ENCODE measurements around the gene ALPI.
A peak's percentile ranks its signal among the peaks of the same experiment; 100 is the strongest.

The ALPI gene

DNA sequence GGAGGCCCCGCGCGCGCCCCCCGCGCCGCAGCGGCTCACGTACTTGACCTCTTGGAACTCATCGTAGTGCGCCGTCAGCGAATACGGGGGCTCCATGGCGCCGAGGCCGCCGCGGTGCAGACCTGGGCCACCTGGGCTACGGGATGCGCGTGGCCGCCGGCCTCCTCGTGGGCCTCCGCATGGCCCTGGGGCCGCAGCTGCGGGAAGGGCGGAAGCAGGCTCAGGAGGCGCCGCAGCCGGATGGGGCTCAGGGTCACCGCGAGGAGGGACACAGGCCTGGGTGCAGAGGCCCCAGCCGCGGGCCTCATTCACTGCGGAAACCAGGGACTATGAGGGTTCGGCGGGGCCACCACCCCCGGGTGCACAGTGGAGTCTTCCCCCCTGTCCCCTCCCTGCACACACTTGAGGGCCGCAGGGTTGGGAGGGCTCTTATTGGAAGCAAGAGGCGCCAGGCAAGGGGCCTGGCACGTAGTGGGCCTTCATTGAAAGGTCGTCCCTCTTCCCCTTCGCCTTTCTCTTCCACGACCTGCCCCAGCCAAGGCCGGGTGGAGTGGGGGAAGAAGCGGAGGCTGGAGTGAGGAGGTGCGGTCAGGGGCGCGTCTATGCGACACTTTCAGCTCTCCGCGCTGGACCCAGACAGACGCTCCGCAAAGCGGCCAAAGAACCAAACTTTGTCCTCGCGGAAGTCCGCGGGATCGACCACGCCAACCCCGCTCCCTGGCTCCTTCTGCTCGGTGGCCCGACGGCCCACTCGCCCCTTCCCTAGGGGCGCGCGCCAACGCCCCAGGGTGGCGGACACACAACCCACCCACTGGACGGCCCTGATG, 30.8 kb downstream of the ALPI start:
- DNase-seq: peak; percentile 12

DNA sequence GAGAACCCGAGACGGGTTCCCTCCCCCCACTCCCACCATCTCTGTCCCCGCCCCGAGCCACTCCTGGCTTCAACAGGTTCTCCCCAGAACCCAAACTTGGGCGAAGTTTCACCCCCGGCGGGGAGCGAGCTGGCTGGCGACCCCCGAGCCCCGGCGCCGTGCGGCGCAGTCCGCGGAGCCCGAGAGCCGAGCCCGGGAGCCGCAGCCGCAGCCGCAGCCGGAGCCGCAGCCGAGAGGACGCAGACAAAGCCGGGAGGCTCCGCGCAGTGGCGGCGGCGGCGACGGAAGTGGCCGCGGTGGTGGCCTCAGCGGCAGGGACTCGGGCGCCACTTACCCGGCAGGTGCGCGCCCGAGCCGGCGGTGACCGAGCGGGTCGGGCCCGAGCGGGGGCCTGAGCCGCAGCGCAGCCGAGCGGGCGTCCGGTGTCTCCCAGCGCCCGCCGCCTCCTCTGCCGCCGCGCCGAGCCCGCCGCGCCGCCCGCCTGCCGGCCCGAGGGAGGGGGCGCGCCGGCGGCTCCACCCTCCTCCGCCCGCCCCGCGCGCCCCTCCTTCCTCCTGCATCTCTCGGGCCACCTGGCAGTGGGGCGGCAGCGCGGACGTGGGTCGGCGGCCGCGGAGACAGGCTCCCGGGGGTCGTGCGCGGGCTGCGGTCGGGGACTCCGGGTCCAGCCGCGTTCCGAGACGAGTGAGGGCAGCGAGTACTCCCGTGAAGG, 31.6 kb downstream of the ALPI start, which contains the start of gene ECEL1:
TSS of gene ECEL1 (minus strand) at position 450 of the 712 bp plus-strand sequence. CDS start 1,181 bp downstream, outside the sequence.
- no peak for DNase-seq

DNA sequence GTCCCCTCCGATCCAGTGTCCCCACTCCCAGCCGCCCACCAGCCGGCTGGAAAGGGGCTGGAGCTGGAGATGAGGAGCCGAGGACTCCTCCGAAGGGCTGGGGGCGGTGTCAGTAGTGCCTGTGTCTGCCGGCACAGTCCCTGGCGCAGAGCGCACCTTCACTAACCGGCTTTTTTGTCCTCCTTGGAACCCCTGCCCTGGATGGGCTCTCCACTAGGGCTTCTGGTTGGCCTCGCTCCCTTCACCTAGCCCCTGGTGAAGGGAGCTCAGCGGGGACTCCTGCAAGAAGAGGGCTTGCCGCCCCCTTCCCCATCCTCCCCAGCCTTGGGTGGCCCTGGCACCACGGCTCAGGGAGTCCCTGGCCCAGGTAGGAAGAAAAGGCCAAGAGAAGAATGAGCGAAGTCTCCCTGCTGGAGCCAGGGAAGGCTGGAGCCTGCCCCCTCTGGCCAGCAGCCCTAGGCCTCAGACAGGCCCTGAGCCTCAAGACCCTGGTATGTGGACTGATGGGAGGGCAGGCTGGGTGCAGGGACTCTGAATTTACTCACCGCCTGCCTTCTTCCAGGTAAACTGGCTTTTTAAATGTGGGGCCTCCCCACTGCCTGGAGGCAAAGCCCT, 32.3 kb downstream of the ALPI start:
- no peak for DNase-seq

DNA sequence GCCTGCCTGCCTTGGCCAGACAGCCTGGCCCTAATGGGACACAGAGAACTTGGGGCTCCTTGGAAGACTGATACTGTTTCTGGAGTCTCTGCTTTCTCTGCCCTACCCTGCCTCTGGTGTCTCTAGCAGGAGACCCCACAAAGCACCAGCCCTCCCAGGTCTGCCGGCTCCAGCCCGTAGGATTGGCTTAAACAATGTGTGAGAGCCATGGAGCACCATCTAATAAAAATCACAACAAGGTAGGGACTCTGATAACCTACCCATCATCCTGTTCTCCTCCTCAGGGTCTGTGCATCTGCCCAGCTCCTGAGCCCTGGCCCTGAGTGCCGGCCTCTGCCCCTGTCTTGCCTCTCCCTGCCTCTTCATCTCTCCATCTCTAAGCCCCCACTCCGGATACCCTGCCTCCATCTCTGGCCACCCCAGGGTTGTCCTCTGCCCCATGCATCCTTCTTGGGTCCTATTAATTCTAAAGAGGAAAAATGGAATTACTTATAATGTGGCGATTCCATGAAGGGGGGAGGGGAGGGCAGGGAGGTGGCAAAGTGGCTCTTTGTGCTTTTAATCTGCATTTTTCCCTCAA, 32.9 kb downstream of the ALPI start:
- DNase-seq: peak; percentile 7

DNA sequence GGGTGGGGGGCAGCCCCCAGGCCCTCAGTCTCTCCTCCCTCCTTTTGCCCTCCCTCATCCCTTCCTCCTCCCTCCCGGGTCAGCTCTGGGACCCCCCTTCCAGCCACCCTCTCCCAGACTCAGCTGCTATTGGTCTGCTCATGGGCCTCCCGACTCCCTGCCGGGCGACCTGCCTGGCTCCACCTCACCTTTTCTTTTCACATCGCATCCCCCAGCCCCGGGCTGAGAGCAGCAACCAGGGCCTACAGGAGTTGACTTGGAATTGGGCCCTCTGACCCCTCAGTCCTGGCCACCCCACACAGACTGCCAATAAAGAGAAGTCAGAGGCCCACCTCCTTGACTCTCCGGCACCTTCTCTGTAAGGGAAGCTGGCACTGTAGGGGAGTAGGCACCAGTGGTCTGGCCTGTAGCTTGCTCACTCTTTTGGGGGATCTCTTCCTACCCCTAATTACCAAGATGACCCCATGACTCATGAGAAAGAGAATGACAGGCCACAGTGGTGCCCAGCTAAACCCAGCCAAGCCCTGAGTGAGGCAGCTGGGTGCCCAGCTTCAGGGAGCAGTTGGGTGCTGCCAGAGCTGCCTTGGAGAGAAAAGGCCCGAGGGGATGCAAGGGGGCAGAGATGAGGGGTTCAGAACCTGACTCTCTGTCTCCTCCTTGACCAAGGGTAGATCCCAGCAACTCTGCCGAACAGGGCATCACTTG, 33.7 kb downstream of the ALPI start:
- peak; percentile 10 for DNase-seq

DNA sequence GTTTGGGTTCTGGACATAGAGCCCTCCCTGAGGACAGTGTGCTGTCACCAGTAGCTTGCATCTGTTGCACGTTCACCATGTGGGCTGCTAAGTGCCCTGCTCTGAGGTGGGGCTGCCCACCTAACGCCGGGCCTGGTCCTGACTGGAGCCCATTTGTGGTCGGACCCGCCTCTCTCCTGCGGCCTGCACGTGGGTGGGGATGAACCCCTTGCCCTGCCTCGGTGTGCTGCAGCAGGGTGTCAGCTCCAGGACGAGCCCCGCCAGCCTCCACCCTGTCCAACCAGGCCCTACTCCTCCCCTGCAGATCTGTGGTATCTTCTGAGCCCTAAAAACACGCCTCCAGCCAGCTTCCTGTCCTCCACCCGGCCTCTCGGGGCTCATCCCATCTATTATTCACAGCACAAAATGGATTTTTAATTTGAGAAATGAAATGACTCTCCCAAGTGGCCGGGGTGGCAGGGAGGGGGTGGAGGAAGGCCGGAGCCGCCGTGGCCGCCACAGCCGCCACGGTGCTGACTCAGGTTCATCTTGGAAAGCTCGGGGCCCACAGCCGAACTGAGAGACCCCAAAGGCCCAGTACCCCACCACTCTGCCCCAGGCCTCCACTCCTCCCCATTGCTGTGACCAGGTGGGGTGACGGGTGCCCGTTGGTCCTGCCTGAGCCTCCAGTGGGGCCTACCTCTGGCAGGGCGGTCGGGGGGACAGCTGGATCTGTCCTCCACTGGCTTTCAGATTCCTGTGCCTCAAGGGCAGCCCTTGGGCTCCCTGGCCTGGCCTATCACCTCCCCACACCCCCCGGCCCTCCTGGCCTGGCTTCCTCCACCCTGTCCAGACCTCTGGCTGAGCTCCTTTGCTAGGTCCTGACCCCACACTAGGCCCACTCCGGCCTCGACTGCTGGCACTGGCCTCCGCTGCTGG, 34.5 kb downstream of the ALPI start:
- peak; percentile 10 for DNase-seq

DNA sequence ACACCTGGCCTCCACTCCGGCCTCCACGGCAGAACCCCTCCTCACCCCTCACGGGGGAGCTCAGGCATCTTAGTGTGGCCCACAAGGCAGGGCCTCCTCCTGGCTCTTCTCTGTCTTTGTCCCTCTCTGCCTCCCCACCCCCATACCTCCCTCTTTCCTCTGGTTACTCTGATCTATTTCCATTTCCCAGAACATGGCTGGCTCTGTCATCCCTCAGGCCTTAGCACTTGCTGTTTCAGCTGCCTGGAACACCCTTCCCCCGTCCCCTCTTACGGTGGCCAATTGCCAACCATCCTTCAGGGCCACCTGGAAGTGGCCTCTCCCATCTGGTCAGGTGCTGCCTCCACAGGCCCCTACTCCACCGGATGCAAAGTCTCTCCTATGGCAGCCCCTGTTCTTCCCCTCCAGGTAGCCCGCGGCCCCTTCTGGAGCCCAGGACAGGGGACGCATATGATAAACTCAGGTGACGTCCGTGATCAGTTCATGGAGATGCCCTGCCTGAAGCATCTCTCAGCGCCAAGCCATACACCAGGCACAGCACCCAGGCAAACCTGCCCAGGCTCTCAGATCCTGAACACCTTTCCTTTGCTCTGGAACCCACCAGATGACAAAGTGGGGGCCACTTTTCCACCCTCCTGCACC, 35.3 kb downstream of the ALPI start:
- DNase-seq: peak; percentile 15

DNA sequence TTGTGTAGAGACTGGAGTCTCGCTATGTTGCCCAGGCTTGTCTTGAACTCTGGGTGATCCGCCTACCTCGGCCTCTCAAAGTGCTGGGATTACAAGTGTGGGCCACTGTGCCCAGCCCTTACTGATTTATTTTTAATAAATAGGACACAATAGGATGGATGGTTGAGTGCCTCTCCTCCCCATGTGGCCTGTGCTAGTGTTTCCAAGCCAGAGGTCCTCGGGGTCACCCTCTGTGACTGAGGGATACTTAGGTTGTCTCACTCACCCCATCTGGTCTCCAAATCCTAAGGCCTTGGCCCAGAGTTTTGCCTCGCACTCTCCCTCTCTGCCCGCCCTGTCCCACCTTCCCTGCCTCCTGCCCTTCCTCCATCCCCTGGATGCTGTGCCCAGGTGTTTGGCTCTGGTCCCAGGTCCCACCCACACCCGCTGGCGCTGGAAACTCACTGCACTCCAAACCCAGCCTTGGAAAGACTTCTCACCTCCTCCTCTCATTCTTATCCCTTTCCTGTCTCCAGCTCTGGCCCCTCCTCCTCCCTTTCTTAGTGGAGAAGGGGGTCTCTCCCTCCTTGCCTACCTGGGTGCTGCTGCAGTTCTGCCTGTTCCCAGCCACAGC, 36.4 kb downstream of the ALPI start:
- no peak for DNase-seq

DNA sequence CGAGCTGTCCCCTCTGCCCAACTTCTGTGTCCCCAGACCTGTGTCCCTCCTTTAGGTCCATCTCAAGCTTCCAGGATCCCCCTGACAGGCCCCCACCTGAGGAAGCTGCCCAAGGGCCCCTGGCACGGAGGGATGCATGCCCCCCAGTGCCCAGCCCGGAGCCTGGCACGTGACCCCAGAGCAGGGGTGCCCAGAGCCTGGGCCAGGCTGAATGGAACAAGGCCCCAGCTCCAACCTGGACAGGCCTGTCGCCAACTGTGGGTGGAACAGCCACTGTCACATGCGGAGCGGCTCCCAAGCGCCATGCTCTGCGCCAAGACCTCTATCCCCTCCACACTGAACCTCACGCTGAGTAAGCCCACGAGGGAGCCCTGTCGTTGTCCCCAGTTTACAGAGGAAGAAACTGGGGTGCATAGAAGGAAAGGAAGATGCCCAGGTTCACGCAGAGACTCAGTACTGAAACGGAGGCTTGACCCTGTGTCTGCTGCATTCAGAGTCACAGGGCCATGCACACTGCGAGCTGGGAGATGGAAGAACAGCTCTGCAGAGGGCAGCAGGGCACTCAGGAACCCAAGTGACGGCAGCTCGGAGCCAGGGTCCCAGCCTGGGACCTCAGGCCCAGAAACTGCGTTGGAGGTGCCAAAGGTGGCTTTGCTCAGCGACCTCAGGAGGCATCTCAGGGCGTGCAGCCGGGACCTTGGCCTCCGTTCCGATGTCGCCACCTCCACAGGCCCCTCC, 37.2 kb downstream of the ALPI start:
- DNase-seq: no peak

DNA sequence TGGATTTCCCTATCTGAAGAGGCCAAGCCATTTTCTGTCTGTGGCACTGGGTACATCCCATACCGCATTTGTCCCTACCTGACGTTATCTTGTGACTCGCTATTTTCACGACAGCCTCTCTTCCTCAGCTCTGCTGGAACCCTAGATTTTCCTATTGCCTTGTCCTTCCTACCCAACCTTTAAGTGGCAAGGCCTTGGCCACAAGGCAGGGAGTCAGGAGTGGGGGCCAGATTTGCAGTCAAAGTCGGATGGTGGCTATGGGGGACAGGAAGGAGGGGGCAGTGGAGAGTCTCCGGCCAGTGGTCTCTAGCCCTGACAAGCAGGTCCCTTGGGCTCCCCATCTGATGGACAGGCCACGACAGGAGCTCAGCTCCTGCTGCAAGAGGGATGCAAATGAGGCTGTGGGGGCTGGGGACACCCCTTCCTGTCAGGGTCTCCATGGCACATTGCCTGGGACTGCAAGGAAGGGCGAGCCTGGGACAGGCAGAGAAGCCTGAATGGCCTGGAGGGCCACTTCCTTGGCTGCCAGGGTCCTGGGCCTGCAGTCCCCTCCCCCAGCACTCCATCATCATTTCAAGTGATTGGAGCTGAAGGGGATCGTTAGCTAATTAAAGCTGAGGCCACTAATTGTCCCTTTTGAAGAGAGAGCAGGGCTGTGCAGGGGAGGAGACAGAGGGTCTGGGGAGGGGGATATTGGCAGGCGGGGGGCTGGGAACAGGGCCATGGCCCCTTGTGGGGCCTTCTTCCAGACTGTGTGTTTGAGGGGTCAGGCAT, 37.9 kb downstream of the ALPI start:
- no peak for DNase-seq

DNA sequence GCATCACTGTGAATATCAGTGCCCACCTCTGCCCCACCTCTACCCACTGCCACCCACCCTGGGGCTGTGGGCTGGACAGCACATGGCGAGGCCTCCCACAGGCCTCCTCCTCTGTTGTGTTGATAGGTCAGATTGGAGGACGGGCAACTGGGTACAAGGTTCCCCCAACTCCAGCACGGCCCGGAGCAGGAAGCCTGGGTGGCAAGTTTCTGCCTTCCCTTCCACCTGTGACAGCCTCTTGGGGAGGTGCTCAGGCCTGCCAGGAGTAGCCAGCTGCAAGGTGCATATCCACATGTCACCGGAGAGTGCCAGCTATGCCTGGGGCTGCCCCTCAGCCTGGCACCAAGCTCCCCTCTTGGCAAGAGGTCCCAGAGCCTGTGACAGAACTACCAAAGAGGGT, 38.6 kb downstream of the ALPI start:
- DNase-seq: no peak

DNA sequence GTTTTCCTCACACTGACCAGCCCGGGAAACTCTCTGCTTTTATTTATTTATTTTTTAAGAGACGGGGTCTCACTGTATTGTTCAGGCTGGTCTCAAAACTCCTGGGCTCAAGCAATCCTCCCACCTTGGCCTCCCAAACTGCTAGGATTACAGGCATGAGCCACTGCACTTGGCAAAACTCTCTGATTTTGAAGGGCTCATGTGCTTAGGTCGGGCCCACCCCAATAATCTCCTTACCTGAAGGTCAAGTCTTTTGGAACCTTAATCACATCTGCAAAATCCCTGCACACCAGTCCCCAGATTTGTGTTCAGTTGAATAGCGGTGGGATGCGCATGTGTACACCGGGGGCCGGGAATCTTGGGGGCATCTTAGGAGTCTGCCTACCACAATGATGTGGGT, 39.3 kb downstream of the ALPI start:
- no peak for DNase-seq

DNA sequence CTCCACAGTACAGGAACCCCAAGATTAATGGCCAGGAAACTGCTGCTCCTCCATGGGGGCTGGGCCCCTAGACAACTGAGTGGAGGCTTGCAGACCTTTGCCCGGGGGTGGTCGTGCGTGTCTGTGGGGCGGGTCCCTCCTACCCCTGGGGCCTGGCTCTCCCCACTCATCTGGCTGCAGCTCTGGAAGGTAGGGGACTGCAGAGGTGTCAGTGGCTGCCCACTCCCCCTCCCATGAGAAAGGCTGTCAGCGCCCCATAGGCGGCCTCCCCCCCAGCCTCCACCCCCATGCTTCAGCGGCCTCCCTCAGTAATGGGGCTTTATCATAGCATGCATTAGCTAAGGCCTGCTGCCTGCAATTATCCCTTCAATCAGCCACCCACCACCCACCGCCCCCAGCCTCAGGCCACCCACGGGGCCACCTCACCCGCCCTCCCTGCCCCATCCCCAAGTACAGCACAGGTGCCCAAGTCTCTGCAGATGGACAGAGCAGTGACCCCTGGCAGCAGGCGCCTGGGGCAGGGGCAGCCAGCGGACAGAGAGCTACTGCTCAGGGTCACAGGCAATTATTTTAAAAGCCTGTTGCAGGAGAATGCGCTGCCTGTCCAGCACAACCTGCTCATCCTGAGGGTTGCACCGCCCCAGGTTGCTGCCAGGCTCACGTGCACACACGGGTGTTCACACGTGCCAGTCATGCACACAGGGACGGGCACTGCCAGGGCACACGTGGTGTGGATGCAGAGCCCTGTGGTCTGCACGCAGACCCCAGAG, 40.7 kb downstream of the ALPI start:
- no peak for DNase-seq

DNA sequence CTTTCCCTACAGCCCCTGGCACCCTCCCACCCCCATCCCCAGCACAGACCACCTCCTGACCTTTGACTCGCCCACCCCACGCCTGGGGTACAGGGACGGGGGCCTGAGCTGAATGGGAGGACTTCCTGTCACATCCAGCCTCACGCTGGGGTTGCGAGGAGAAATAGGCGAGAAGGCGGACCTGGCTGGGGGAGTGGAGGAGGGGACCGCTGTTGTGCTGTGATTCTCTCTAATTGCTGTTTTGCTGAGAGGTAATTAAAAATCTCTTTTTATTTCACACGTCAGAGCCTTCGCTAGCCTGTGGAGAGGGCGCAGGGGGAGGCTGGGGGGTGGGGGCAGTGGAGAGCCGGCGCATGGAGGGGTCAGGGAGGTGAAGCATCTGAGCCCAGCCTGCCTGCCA, 41.4 kb downstream of the ALPI start:
- no peak for DNase-seq

DNA sequence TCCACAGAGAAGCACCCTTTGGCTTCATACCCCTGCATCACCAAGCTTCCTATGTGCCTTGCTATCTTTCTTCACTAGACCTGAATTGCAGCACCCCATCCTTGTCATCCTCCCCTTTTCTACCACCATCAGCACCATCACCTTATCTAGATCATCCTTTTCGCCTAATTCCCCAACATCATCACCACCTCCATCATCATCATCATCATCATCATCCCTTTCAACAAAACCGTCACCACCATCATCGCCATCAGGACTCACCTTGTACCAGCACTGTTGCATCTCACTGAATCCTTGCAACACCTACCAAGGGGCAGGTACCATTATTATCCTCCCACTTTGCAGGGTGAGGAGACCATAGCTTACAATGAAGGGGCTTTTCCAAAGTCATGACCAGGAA, 42.5 kb downstream of the ALPI start:
- no peak for DNase-seq

DNA sequence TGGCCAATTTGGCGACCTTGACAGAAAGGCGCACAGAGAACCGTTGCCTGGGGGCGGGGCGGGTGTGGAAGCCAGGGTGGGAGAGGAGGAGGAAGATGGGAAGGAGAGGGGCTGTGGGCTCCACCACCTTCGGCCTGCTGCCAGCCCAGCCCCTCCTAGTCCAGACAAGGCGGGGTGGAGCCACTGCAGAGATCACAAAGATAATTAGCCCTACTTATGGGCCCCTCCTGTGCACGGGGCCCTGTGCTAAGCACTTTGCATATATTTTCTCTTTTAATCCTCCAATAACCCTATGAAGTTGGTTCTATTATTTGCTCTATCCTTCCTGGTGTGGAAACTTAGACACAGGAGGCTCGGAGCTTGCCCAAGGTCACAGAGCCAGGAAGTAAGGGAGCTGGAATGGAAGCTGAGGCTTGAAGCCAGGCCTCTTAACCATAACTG, 45.4 kb downstream of the ALPI start:
- no peak for DNase-seq

DNA sequence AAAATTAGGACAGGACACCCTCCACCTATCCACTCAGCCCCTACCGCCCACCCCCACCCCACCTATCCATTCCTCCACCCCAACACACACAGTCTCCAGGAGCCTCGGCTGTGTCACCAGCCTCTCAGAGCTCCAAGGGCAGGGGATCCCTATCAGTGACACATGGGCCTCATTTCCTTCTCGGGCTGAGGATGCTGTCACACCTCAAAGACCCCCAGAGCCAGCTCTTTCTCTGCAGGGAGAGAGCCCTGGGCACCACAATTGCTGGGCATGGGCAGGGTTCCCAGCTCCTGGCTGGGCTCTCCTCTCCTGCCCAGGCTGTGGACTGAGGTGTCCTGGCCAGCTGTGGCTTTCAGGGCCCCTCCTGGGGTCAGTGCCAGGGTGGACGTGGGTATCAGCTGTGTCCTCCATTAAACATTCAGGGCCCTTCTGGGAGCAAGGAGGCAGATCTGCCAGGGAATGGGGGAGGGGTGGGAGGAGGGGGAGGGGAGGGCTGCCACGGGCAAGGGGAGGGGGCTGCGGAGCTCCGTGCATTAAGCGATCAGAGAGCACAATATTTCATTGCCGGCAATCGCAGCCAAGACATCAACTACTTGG, 45.9 kb downstream of the ALPI start:
- no peak for DNase-seq

DNA sequence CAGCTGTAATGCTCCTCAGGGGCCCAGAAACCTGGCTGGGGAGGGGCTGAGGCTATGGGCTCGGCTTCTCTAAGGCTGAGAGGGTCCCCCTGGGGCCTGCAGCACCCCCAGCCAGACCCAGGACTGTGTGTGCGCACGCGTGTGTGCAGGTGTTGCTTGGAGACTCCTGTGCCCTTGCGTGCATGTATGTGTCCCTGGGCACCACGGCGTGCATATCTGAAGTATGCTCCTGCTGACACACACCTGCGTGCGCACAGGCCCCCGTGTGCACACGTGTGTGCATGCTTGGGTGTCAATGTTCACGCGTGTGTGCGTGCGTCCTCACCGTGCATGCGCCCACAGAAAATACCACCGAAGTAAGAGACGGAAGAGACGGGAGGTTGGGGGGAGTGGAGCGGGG, 46.6 kb downstream of the ALPI start:
- DNase-seq: peak; percentile 44
